ENCODE measurements around the gene SRMS. TPM values are rescaled to one million over a fixed set of nuclear protein-coding genes. Genes with fewer than 3 reads are reported as not detected.

Gene SRMS
- total and polyA plus RNA-seq, 5 donors from 2014 or later: not detected

- Histone ChIP-seq H3K9me3 (ENCODE audit: control insufficient read depth in 2 of 2, low read length in 2 of 2) (no peaks in the 10 kb centered on the region), H3K4me3 (ENCODE audit: low read depth, low read length) (no peak overlapping the region), H3K27ac (ENCODE audit: insufficient read depth, low read length, poor library complexity, severe bottlenecking) (no peak overlapping the region), H3K27me3 (ENCODE audit: control insufficient read depth, insufficient read depth, low read length) (no peaks in the 10 kb centered on the region), H3K4me1 (ENCODE audit: control insufficient read depth, insufficient read depth, low read length, poor library complexity, severe bottlenecking) (no peaks in the 10 kb centered on the region), H3K36me3 (ENCODE audit: control insufficient read depth, insufficient read depth, low read length) (peaks cover 33% of the 10 kb centered on the region)
- Mint-ChIP-seq H3K27me3 (no peaks in the 10 kb centered on the region), H3K9me3 (peaks cover 0 to 2% (median 0%) of the 10 kb centered on the region in 7 donors), H3K4me1 (peaks cover 0 to 19% (median 4%) of the 10 kb centered on the region in 4 donors), H3K27ac (peak overlapping the region in 2 of 3 donors; percentile 51 to 63), H3K36me3 (peaks cover 17% of the 10 kb centered on the region), H3K4me3 (no peak overlapping the region)
- no peak for ATAC-seq (ENCODE audit: low read depth in 2 of 2)
- no peak for DNase-seq
These were observed 42.9 kb upstream of the SRMS start for GRCh38 chr20:63590218-63591146.

GRCh38 chr20:63589261-63590217, 42.0 kb upstream of the SRMS start:
- no peak overlapping the region for H3K4me3 Mint-ChIP-seq
- ATAC-seq (ENCODE audit: low read depth in 2 of 2): no peak
- H3K27ac Mint-ChIP-seq: no peak overlapping the region
- Histone ChIP-seq H3K27ac (ENCODE audit: insufficient read depth, low read length, poor library complexity, severe bottlenecking) (no peak overlapping the region), H3K9me3 (ENCODE audit: control insufficient read depth in 2 of 2, low read length in 2 of 2) (no peaks in the 10 kb centered on the region), H3K4me1 (ENCODE audit: control insufficient read depth, insufficient read depth, low read length, poor library complexity, severe bottlenecking) (no peaks in the 10 kb centered on the region), H3K4me3 (ENCODE audit: low read depth, low read length) (no peak overlapping the region), H3K36me3 (ENCODE audit: control insufficient read depth, insufficient read depth, low read length) (peaks cover 33% of the 10 kb centered on the region), H3K27me3 (ENCODE audit: control insufficient read depth, insufficient read depth, low read length) (no peaks in the 10 kb centered on the region)
- peaks cover 17% of the 10 kb centered on the region for H3K36me3 Mint-ChIP-seq
- H3K27me3 Mint-ChIP-seq: no peaks in the 10 kb centered on the region
- H3K4me1 Mint-ChIP-seq: peaks cover 0 to 19% (median 4%) of the 10 kb centered on the region in 4 donors
- peaks cover 0 to 2% (median 0%) of the 10 kb centered on the region in 7 donors for H3K9me3 Mint-ChIP-seq
- no peak for DNase-seq

- Histone ChIP-seq H3K27me3 (ENCODE audit: control insufficient read depth, insufficient read depth, low read length) (no peaks in the 10 kb centered on the region), H3K27ac (ENCODE audit: insufficient read depth, low read length, poor library complexity, severe bottlenecking) (no peak overlapping the region), H3K4me3 (ENCODE audit: low read depth, low read length) (no peak overlapping the region), H3K4me1 (ENCODE audit: control insufficient read depth, insufficient read depth, low read length, poor library complexity, severe bottlenecking) (no peaks in the 10 kb centered on the region), H3K36me3 (ENCODE audit: control insufficient read depth, insufficient read depth, low read length) (peaks cover 25% of the 10 kb centered on the region), H3K9me3 (ENCODE audit: control insufficient read depth in 2 of 2, low read length in 2 of 2) (no peaks in the 10 kb centered on the region)
- peaks cover 16% of the 10 kb centered on the region for H3K36me3 Mint-ChIP-seq
- H3K4me1 Mint-ChIP-seq: peaks cover 0 to 19% (median 5%) of the 10 kb centered on the region in 4 donors
- H3K27me3 Mint-ChIP-seq: no peaks in the 10 kb centered on the region
- ATAC-seq (ENCODE audit: low read depth in 2 of 2): no peak
- H3K9me3 Mint-ChIP-seq: peaks cover 0 to 2% (median 0%) of the 10 kb centered on the region in 7 donors
- H3K4me3 Mint-ChIP-seq: no peak overlapping the region
- no peak overlapping the region for H3K27ac Mint-ChIP-seq
- DNase-seq: no peak
These were observed 41.1 kb upstream of the SRMS start for GRCh38 chr20:63588641-63589041.

GRCh38 chr20:63587776-63588591, 40.4 kb upstream of the SRMS start:
- H3K27ac Mint-ChIP-seq: peak overlapping the region in 2 of 3 donors; percentile 41 to 74

GRCh38 chr20:63587256-63587655, 39.7 kb upstream of the SRMS start:
- H3K27me3 ChIP-seq (ENCODE audit: control insufficient read depth, insufficient read depth, low read length): no peaks in the 10 kb centered on the region
- H3K36me3 ChIP-seq (ENCODE audit: control insufficient read depth, insufficient read depth, low read length): peaks cover 20% of the 10 kb centered on the region
- no peak for DNase-seq
- H3K4me1 Mint-ChIP-seq: peaks cover 0 to 14% (median 5%) of the 10 kb centered on the region in 4 donors
- no peak overlapping the region for H3K4me3 Mint-ChIP-seq
- H3K9me3 ChIP-seq (ENCODE audit: control insufficient read depth in 2 of 2, low read length in 2 of 2): no peaks in the 10 kb centered on the region
- peak overlapping the region in 1 of 3 donors; percentile 62 for H3K27ac Mint-ChIP-seq
- H3K36me3 Mint-ChIP-seq: peaks cover 9% of the 10 kb centered on the region
- no peaks in the 10 kb centered on the region for H3K27me3 Mint-ChIP-seq
- no peaks in the 10 kb centered on the region for H3K4me1 ChIP-seq (ENCODE audit: control insufficient read depth, insufficient read depth, low read length, poor library complexity, severe bottlenecking)
- no peak overlapping the region for H3K27ac ChIP-seq (ENCODE audit: insufficient read depth, low read length, poor library complexity, severe bottlenecking)
- H3K9me3 Mint-ChIP-seq: no peaks in the 10 kb centered on the region
- ATAC-seq (ENCODE audit: low read depth in 2 of 2): no peak
- no peak overlapping the region for H3K4me3 ChIP-seq (ENCODE audit: low read depth, low read length)

More at GRCh38 chr20:63587776-63588591, 40.4 kb upstream of the SRMS start:
- H3K36me3 ChIP-seq (ENCODE audit: control insufficient read depth, insufficient read depth, low read length): peaks cover 24% of the 10 kb centered on the region
- Mint-ChIP-seq H3K4me3 (no peak overlapping the region), H3K36me3 (peaks cover 10% of the 10 kb centered on the region), H3K27me3 (no peaks in the 10 kb centered on the region), H3K9me3 (no peaks in the 10 kb centered on the region), H3K4me1 (peaks cover 0 to 14% (median 5%) of the 10 kb centered on the region in 4 donors)
- no peak overlapping the region for H3K4me3 ChIP-seq (ENCODE audit: low read depth, low read length)
- no peaks in the 10 kb centered on the region for H3K27me3 ChIP-seq (ENCODE audit: control insufficient read depth, insufficient read depth, low read length)
- H3K4me1 ChIP-seq (ENCODE audit: control insufficient read depth, insufficient read depth, low read length, poor library complexity, severe bottlenecking): no peaks in the 10 kb centered on the region
- no peak for ATAC-seq (ENCODE audit: low read depth in 2 of 2)
- H3K27ac ChIP-seq (ENCODE audit: insufficient read depth, low read length, poor library complexity, severe bottlenecking): no peak overlapping the region
- H3K9me3 ChIP-seq (ENCODE audit: control insufficient read depth in 2 of 2, low read length in 2 of 2): no peaks in the 10 kb centered on the region
- DNase-seq: no peak

- no peaks in the 10 kb centered on the region for H3K9me3 ChIP-seq (ENCODE audit: control insufficient read depth in 2 of 2, low read length in 2 of 2)
- no peak overlapping the region for H3K27ac ChIP-seq (ENCODE audit: insufficient read depth, low read length, poor library complexity, severe bottlenecking)
- peaks cover 17% of the 10 kb centered on the region for H3K36me3 ChIP-seq (ENCODE audit: control insufficient read depth, insufficient read depth, low read length)
- no peak overlapping the region for H3K4me3 ChIP-seq (ENCODE audit: low read depth, low read length)
- peaks cover 9% of the 10 kb centered on the region for H3K36me3 Mint-ChIP-seq
- peak overlapping the region in 1 of 3 donors; percentile 66 for H3K27ac Mint-ChIP-seq
- DNase-seq (no peak), ATAC-seq (ENCODE audit: low read depth in 2 of 2) (no peak)
- no peaks in the 10 kb centered on the region for H3K4me1 ChIP-seq (ENCODE audit: control insufficient read depth, insufficient read depth, low read length, poor library complexity, severe bottlenecking)
- peaks cover 0 to 14% (median 5%) of the 10 kb centered on the region in 4 donors for H3K4me1 Mint-ChIP-seq
- no peaks in the 10 kb centered on the region for H3K9me3 Mint-ChIP-seq
- H3K27me3 Mint-ChIP-seq: no peaks in the 10 kb centered on the region
- H3K4me3 Mint-ChIP-seq: no peak overlapping the region
- H3K27me3 ChIP-seq (ENCODE audit: control insufficient read depth, insufficient read depth, low read length): no peaks in the 10 kb centered on the region
These were observed 39.2 kb upstream of the SRMS start for GRCh38 chr20:63586797-63587196.
